Naive thymus-derived CD4-positive, alpha-beta T cell (primary cell): ENCODE measurements around the gene CYP39A1. TPM values are rescaled to one million over a fixed set of nuclear protein-coding genes. Genes with fewer than 3 reads are reported as not detected.

Experiments
- ATAC-seq: fragments of 150-1000 bp; cut with Tn5 transposase; 2 replicates; pipeline ENCODE4 v1.10.0; 2021; ENCODE audit warnings: mild to moderate bottlenecking, moderate library complexity
- CTCF ChIA-PET: fragments of 350-600 bp; sonication (Branson Sonifier 250); formaldehyde crosslinking; loops from one replicate; lab custom pipeline; 2021; ENCODE audit warnings: antibody characterized with exemption; lab: Charles Lee
- POLR2A ChIA-PET: fragments of 350-600 bp; sonication (Branson Sonifier 250); formaldehyde crosslinking; loops from one replicate; lab custom pipeline; 2021; ENCODE audit warnings: antibody characterized with exemption, inconsistent platforms; lab: Charles Lee
- DNase-seq, 9 donors: peaks; one replicate each; pipeline versions ENCODE4 v3.0.0 to v3.0.0-alpha.2; 2020 to 2022; ENCODE audit warnings: mixed read lengths in 1 of 9
- H3K27ac ChIP-seq: one replicate; pipeline ENCODE4 v1.7.0; 2013; ENCODE audit warnings: mild to moderate bottlenecking, low read depth, low read length, moderate library complexity
- H3K27me3 ChIP-seq, 2 donors: one replicate each; pipeline ENCODE4 v1.7.0; 2013; ENCODE audit warnings: low read length in 2 of 2, mild to moderate bottlenecking in 2 of 2, moderate library complexity in 2 of 2; ENCODE audit not compliant: control insufficient read depth in 2 of 2, insufficient read depth in 2 of 2
- H3K36me3 ChIP-seq, 3 experiments: 1 replicate in 2 of 3; 2 replicates in 1 of 3; pipeline ENCODE4 v1.7.0; 2013; ENCODE audit warnings: low read length in 3 of 3, mild to moderate bottlenecking in 3 of 3, moderate library complexity in 1 of 3; ENCODE audit not compliant: insufficient read depth in 3 of 3, control insufficient read depth in 2 of 3
- H3K4me1 ChIP-seq, 2 donors: one replicate each; pipeline ENCODE4 v1.7.0; 2013; ENCODE audit warnings: low read length in 2 of 2, mild to moderate bottlenecking in 2 of 2, moderate library complexity in 1 of 2; ENCODE audit not compliant: control insufficient read depth in 2 of 2, insufficient read depth in 2 of 2
- H3K4me3 ChIP-seq: 2 replicates; pipeline ENCODE4 v1.7.0; 2013; ENCODE audit warnings: mild to moderate bottlenecking, low read length
- H3K9me3 ChIP-seq, 3 experiments: 1 replicate in 2 of 3; 2 replicates in 1 of 3; pipeline ENCODE4 v1.7.0; 2013; ENCODE audit warnings: low read length in 3 of 3; ENCODE audit not compliant: control insufficient read depth in 2 of 3
- H3K27ac Mint-ChIP-seq, 9 donors: one replicate each; pipeline ENCODE4 v1.8.0; 2020 to 2022; ENCODE audit warnings: mixed read lengths in 9 of 9, mild to moderate bottlenecking in 8 of 9, moderate library complexity in 5 of 9, inconsistent platforms in 2 of 9
- H3K27me3 Mint-ChIP-seq, 5 donors: one replicate each; pipeline ENCODE4 v1.8.0; 2021 to 2022; ENCODE audit warnings: mixed read lengths in 5 of 5, mild to moderate bottlenecking in 1 of 5
- H3K36me3 Mint-ChIP-seq, 5 donors: one replicate each; pipeline ENCODE4 v1.8.0; 2020 to 2022; ENCODE audit warnings: mixed read lengths in 5 of 5, mild to moderate bottlenecking in 3 of 5, inconsistent platforms in 1 of 5
- H3K4me1 Mint-ChIP-seq, 7 donors: one replicate each; pipeline ENCODE4 v1.8.0; 2020 to 2022; ENCODE audit warnings: mixed read lengths in 7 of 7, mild to moderate bottlenecking in 3 of 7, inconsistent platforms in 1 of 7
- H3K4me3 Mint-ChIP-seq, 10 donors: one replicate each; pipeline ENCODE4 v1.8.0; 2020 to 2022; ENCODE audit warnings: mild to moderate bottlenecking in 10 of 10, mixed read lengths in 10 of 10, moderate library complexity in 6 of 10, inconsistent platforms in 2 of 10
- H3K9me3 Mint-ChIP-seq, 11 donors: one replicate each; pipeline ENCODE4 v1.8.0; 2020 to 2022; ENCODE audit warnings: mixed read lengths in 11 of 11, mild to moderate bottlenecking in 4 of 11, inconsistent platforms in 1 of 11, moderate library complexity in 1 of 11
- intact Hi-C, 2 donors: fragments of 100-400 bp; cut with micrococcal nuclease; formaldehyde crosslinking; loops; one replicate each; pipeline ENCODE4 v1.15.1; 2023
- polyA plus RNA-seq, 2 donors: library from polyadenylated mRNA; unstranded; fragments of 300-500 nt; fragmentation: Illumina TruSeq; gene quantifications; one replicate each; pipeline ENCODE4 v1.2.3, GENCODE V29; 2021
- total RNA-seq, 6 experiments: library from RNA in 5 of 6; stranded (reverse) in 5 of 6; gene quantifications; 1 replicate in 5 of 6; 2 replicates in 1 of 6; pipeline ENCODE4 v1.2.3 and lab custom pipeline; 2021 to 2026

Gene CYP39A1
- total and polyA plus RNA-seq, 7 experiments from 2014 or later: not detected

GRCh38 chr6:46563924-46564323, 88.7 kb downstream of the CYP39A1 start:
- Mint-ChIP-seq H3K27ac (no peak overlapping the region), H3K4me1 (no peaks in the 10 kb centered on the region), H3K36me3 (no peaks in the 10 kb centered on the region), H3K9me3 (peaks cover 0 to 6% (median 2%) of the 10 kb centered on the region in 11 donors), H3K4me3 (no peak overlapping the region), H3K27me3 (peaks cover 0 to 34% (median 12%) of the 10 kb centered on the region in 5 donors)
- no peaks in the 10 kb centered on the region for H3K27me3 ChIP-seq
- DNase-seq (no peak), ATAC-seq (no peak)
- no peaks in the 10 kb centered on the region for H3K4me1 ChIP-seq
- H3K36me3 ChIP-seq: no peaks in the 10 kb centered on the region
- ChIA-PET POLR2A (no interaction called here), CTCF (no interaction called here)
- no peak overlapping the region for H3K4me3 ChIP-seq
- no peak overlapping the region for H3K27ac ChIP-seq
- intact Hi-C loops: no loop called here
- no peaks in the 10 kb centered on the region for H3K9me3 ChIP-seq

- ATAC-seq (no peak), DNase-seq (no peak)
- intact Hi-C loops: no loop called here
- Mint-ChIP-seq H3K4me1 (peaks cover 0 to 2% (median 0%) of the 10 kb centered on the region in 7 donors), H3K9me3 (peaks cover 0 to 2% (median 0%) of the 10 kb centered on the region in 11 donors), H3K36me3 (no peaks in the 10 kb centered on the region), H3K4me3 (no peak overlapping the region), H3K27me3 (peaks cover 4 to 45% (median 37%) of the 10 kb centered on the region in 5 donors), H3K27ac (no peak overlapping the region)
- no peaks in the 10 kb centered on the region for H3K27me3 ChIP-seq
- ChIA-PET POLR2A (no interaction called here), CTCF (no interaction called here)
- no peak overlapping the region for H3K4me3 ChIP-seq
- H3K36me3 ChIP-seq: no peaks in the 10 kb centered on the region
- no peaks in the 10 kb centered on the region for H3K4me1 ChIP-seq
- H3K9me3 ChIP-seq: no peaks in the 10 kb centered on the region
- H3K27ac ChIP-seq: no peak overlapping the region
Measured at GRCh38 chr6:46556053-46556452, 96.6 kb downstream of the CYP39A1 start.

- DNase-seq (no peak), ATAC-seq (no peak)
- ChIA-PET CTCF (no interaction called here), POLR2A (no interaction called here)
- peaks cover 4 to 41% (median 37%) of the 10 kb centered on the region in 5 donors for H3K27me3 Mint-ChIP-seq
- intact Hi-C loops: no loop called here
- no peaks in the 10 kb centered on the region for H3K27me3 ChIP-seq
- H3K27ac Mint-ChIP-seq: no peak overlapping the region
- H3K9me3 Mint-ChIP-seq: peaks cover 0 to 2% (median 0%) of the 10 kb centered on the region in 11 donors
- no peaks in the 10 kb centered on the region for H3K36me3 Mint-ChIP-seq
- H3K36me3 ChIP-seq: no peaks in the 10 kb centered on the region
- no peak overlapping the region for H3K27ac ChIP-seq
- peaks cover 0 to 2% (median 0%) of the 10 kb centered on the region in 7 donors for H3K4me1 Mint-ChIP-seq
- H3K4me3 Mint-ChIP-seq: no peak overlapping the region
- no peaks in the 10 kb centered on the region for H3K4me1 ChIP-seq
- no peaks in the 10 kb centered on the region for H3K9me3 ChIP-seq
- H3K4me3 ChIP-seq: no peak overlapping the region
Measured at GRCh38 chr6:46555129-46555528, 97.5 kb downstream of the CYP39A1 start.

- no peak overlapping the region for H3K4me3 ChIP-seq
- no peak overlapping the region for H3K27ac ChIP-seq
- DNase-seq (no peak), ATAC-seq (no peak)
- no peaks in the 10 kb centered on the region for H3K27me3 ChIP-seq
- H3K27me3 Mint-ChIP-seq: peaks cover 0 to 25% (median 17%) of the 10 kb centered on the region in 5 donors
- H3K36me3 Mint-ChIP-seq: peaks cover 0 to 2% (median 0%) of the 10 kb centered on the region in 5 donors
- no peaks in the 10 kb centered on the region for H3K4me1 Mint-ChIP-seq
- ChIA-PET POLR2A (no interaction called here), CTCF (no interaction called here)
- intact Hi-C loops: no loop called here
- H3K9me3 Mint-ChIP-seq: peaks cover 0 to 5% (median 2%) of the 10 kb centered on the region in 11 donors
- no peaks in the 10 kb centered on the region for H3K9me3 ChIP-seq
- H3K36me3 ChIP-seq: no peaks in the 10 kb centered on the region
- no peaks in the 10 kb centered on the region for H3K4me1 ChIP-seq
- no peak overlapping the region for H3K27ac Mint-ChIP-seq
- no peak overlapping the region for H3K4me3 Mint-ChIP-seq
Measured at GRCh38 chr6:46549155-46549554, 103.5 kb downstream of the CYP39A1 start.

- ChIA-PET POLR2A (no interaction called here), CTCF (no interaction called here)
- Mint-ChIP-seq H3K4me3 (no peak overlapping the region), H3K9me3 (peaks cover 0 to 20% (median 7%) of the 10 kb centered on the region in 11 donors), H3K27me3 (peaks cover 0 to 52% (median 40%) of the 10 kb centered on the region in 5 donors), H3K36me3 (peaks cover 0 to 5% (median 0%) of the 10 kb centered on the region in 5 donors), H3K27ac (no peak overlapping the region), H3K4me1 (no peaks in the 10 kb centered on the region)
- H3K9me3 ChIP-seq: no peaks in the 10 kb centered on the region
- H3K4me3 ChIP-seq: no peak overlapping the region
- no peak for ATAC-seq
- intact Hi-C loops: no loop called here
- DNase-seq: no peak
- H3K27ac ChIP-seq: no peak overlapping the region
- H3K4me1 ChIP-seq: no peaks in the 10 kb centered on the region
- H3K27me3 ChIP-seq: no peaks in the 10 kb centered on the region
- no peaks in the 10 kb centered on the region for H3K36me3 ChIP-seq
Measured at GRCh38 chr6:46541556-46541955, 111.1 kb downstream of the CYP39A1 start.

- Histone ChIP-seq H3K9me3 (no peaks in the 10 kb centered on the region), H3K4me3 (no peak overlapping the region), H3K27ac (no peak overlapping the region), H3K27me3 (no peaks in the 10 kb centered on the region), H3K36me3 (no peaks in the 10 kb centered on the region), H3K4me1 (no peaks in the 10 kb centered on the region)
- ChIA-PET POLR2A (no interaction called here), CTCF (no interaction called here)
- intact Hi-C loops: no loop called here
- Mint-ChIP-seq H3K4me3 (no peak overlapping the region), H3K4me1 (no peaks in the 10 kb centered on the region), H3K9me3 (peaks cover 0 to 20% (median 7%) of the 10 kb centered on the region in 11 donors), H3K27ac (no peak overlapping the region), H3K36me3 (peaks cover 0 to 5% (median 0%) of the 10 kb centered on the region in 5 donors), H3K27me3 (peaks cover 0 to 55% (median 39%) of the 10 kb centered on the region in 5 donors)
- no peak for ATAC-seq
- DNase-seq: no peak
Measured at GRCh38 chr6:46539866-46540265, 112.8 kb downstream of the CYP39A1 start.

GRCh38 chr6:46538800-46539480, 113.7 kb downstream of the CYP39A1 start:
- Mint-ChIP-seq H3K4me1 (no peaks in the 10 kb centered on the region), H3K4me3 (no peak overlapping the region), H3K36me3 (peaks cover 0 to 4% (median 0%) of the 10 kb centered on the region in 5 donors), H3K27me3 (peaks cover 0 to 47% (median 35%) of the 10 kb centered on the region in 5 donors), H3K9me3 (peaks cover 0 to 23% (median 7%) of the 10 kb centered on the region in 11 donors), H3K27ac (no peak overlapping the region)
- Histone ChIP-seq H3K4me3 (no peak overlapping the region), H3K4me1 (no peaks in the 10 kb centered on the region), H3K27ac (no peak overlapping the region), H3K9me3 (no peaks in the 10 kb centered on the region), H3K36me3 (no peaks in the 10 kb centered on the region), H3K27me3 (no peaks in the 10 kb centered on the region)
- no peak for DNase-seq
- ChIA-PET POLR2A (no interaction called here), CTCF (no interaction called here)
- no peak for ATAC-seq
- intact Hi-C loops: no loop called here
